Measurements from ENCODE around the gene DTYMK. TPM values are rescaled to one million over a fixed set of nuclear protein-coding genes. Genes with fewer than 3 reads are reported as not detected.
"Not testable (repeated sequence)": the region's sequence is repeated elsewhere in the genome, so short reads cannot be mapped to it uniquely, and the experiment has no call there.

The DTYMK gene
- total RNA-seq, 1 experiment from 2014 or later, result 155 TPM

DNA sequence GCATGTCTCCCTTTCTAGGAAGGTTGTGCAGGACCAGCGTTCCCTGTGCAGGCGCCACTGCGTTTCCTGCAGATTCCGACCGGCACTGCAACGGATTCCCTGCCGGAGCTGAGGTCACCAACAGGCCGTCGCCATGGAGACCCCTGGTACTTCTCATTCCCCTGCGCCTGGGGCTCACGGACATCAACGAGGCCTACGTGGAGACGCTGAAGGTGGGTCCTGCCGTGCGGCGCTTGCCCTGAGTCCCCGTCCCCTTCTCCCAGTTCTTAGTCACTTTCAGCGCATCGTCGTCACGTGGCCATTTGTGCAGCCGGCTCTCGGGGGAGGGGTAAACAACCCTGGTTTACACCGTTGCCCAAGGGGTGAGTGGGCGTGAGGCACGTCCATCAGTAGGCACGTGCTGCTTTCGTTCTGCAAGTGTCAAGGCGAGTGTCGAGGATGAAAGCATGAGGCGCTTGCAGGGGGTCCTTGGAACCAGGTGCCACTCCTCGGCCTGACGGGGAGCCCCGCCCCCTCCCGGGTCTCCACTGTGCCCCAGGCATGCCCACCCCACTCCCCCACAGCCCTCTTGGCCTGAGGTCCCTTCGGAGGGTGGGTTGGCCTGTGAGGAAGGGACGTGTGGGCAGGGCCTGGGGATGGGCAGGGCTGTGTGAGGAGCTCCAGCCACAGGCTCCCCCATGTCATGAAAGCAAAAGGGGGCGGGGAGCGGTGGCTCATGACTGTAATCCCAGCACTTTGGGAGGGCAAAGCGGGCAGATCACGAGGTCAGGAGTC lies 19.8 kb downstream of the DTYMK start:
- H3K27ac ChIP-seq (ENCODE audit: low read length), result no peak overlapping the region
- no peak for DNase-seq
- no peak overlapping the region for H2AFZ ChIP-seq (ENCODE audit: low read length)
- ChIA-PET CTCF (no interaction called here), POLR2A (ENCODE audit: unreplicated experiment) (no interaction called here)
- H3K9ac ChIP-seq (ENCODE audit: low read length), result no peak overlapping the region
- peaks cover 6% of the 10 kb centered on the region; the same call in 1 of the 2 replicates for H3K36me3 ChIP-seq (ENCODE audit: low read depth, low read length)
- no TSS peak for BruUV-seq (replicated peaks)
- H3K4me2 ChIP-seq (ENCODE audit: low read length), result no peak overlapping the region
- ATAC-seq, result no peak
- no peaks in the 10 kb centered on the region for H3F3A ChIP-seq (ENCODE audit: low read length, unreplicated experiment)
- H3K4me3 ChIP-seq (ENCODE audit: low read length), result no peak overlapping the region
- intact Hi-C loops (cut with micrococcal nuclease), result no loop called here
- H3K4me1 ChIP-seq (ENCODE audit: insufficient read depth, low read length), result peaks cover 16% of the 10 kb centered on the region
- no peaks in the 10 kb centered on the region for H3K27me3 ChIP-seq (ENCODE audit: low read length)
- TF ChIP-seq CTCF (conservative IDR thresholded peaks at IDR 0.05; ENCODE audit: low read depth, low read length), result no peak
- TF ChIP-seq EZH2 (IDR thresholded peaks at IDR 0.05; ENCODE audit: low read length, unreplicated experiment), result no peak
- TF ChIP-seq EZH2phosphoT487 (IDR thresholded peaks at IDR 0.05; ENCODE audit: borderline replicate concordance, low read length), result no peak
- H3K9me3 ChIP-seq (ENCODE audit: low read length), result no peaks in the 10 kb centered on the region
- H3K9me2 ChIP-seq (replicated peaks; ENCODE audit: low read length), result no peaks in the 10 kb centered on the region
- no peaks in the 10 kb centered on the region for H4K20me1 ChIP-seq (ENCODE audit: low read length)
- no peaks in the 10 kb centered on the region for H3K79me2 ChIP-seq (ENCODE audit: low read length)

- ATAC-seq (no peak), DNase-seq (no peak)
- H3K4me1 ChIP-seq (ENCODE audit: insufficient read depth, low read length), result peaks cover 16% of the 10 kb centered on the region
- no peak for TF ChIP-seq CTCF (conservative IDR thresholded peaks at IDR 0.05; ENCODE audit: low read depth, low read length)
- TF ChIP-seq EZH2 (IDR thresholded peaks at IDR 0.05; ENCODE audit: low read length, unreplicated experiment), result no peak
- no peak for TF ChIP-seq EZH2phosphoT487 (IDR thresholded peaks at IDR 0.05; ENCODE audit: borderline replicate concordance, low read length)
- H3K9ac ChIP-seq (ENCODE audit: low read length), result 0 out of 2 replicates have a peak overlapping the region, but pooled peaks have one; percentile 36
- H2AFZ ChIP-seq (ENCODE audit: low read length), result no peak overlapping the region
- BruUV-seq (replicated peaks), result no TSS peak
- H3K79me2 ChIP-seq (ENCODE audit: low read length), result no peaks in the 10 kb centered on the region
- H3F3A ChIP-seq (ENCODE audit: low read length, unreplicated experiment), result no peaks in the 10 kb centered on the region
- no peak overlapping the region for H3K4me2 ChIP-seq (ENCODE audit: low read length)
- intact Hi-C loops (cut with micrococcal nuclease), result loop anchor here (2.0 kb wide), 1 partner anchor 37 kb away; the partner anchor contains the start of gene ING5
- H3K27ac ChIP-seq (ENCODE audit: low read length), result peak overlapping the region; percentile 69
- no peaks in the 10 kb centered on the region for H4K20me1 ChIP-seq (ENCODE audit: low read length)
- H3K9me3 ChIP-seq (ENCODE audit: low read length), result no peaks in the 10 kb centered on the region
- no peaks in the 10 kb centered on the region for H3K27me3 ChIP-seq (ENCODE audit: low read length)
- POLR2A ChIA-PET (ENCODE audit: unreplicated experiment), result no interaction called here
- no peaks in the 10 kb centered on the region for H3K9me2 ChIP-seq (replicated peaks; ENCODE audit: low read length)
- H3K36me3 ChIP-seq (ENCODE audit: low read depth, low read length), result peaks cover 8% of the 10 kb centered on the region; the same call in 1 of the 2 replicates
- CTCF ChIA-PET, result no interaction called here
- H3K4me3 ChIP-seq (ENCODE audit: low read length), result no peak overlapping the region
Measured at GRCh38 chr2:241665731-241666440, 20.7 kb downstream of the DTYMK start.

DNA sequence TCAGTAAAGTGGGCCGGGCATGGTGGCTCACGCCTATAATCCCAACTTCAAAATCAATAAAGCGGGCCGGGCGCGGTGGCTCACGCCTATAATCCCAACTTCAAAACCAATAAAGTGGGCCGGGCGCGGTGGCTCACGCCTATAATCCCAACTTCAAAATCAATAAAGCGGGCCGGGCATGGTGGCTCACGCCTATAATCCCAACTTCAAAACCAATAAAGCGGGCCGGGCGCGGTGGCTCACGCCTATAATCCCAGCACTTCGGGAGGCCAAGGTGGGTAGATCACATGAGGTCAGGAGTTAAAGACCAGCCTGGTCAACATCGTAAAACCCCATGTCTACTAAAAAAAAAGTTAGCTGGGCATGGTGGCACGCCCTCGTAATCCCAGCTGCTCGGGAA lies 23.9 kb downstream of the DTYMK start:
- DNase-seq; intact Hi-C loops (cut with micrococcal nuclease); H2AFZ ChIP-seq (ENCODE audit: low read length); POLR2A ChIA-PET (ENCODE audit: unreplicated experiment); BruUV-seq (replicated peaks); H4K20me1 ChIP-seq (ENCODE audit: low read length); H3K9ac ChIP-seq (ENCODE audit: low read length); CTCF ChIA-PET; H3K27ac ChIP-seq (ENCODE audit: low read length); H3K9me2 ChIP-seq (replicated peaks; ENCODE audit: low read length); H3K4me2 ChIP-seq (ENCODE audit: low read length); H3K27me3 ChIP-seq (ENCODE audit: low read length); H3F3A ChIP-seq (ENCODE audit: low read length, unreplicated experiment); H3K9me3 ChIP-seq (ENCODE audit: low read length); H3K79me2 ChIP-seq (ENCODE audit: low read length); H3K4me3 ChIP-seq (ENCODE audit: low read length); ATAC-seq: not testable (repeated sequence)
- Histone ChIP-seq H3K36me3 (ENCODE audit: low read depth, low read length) (peaks cover 22% of the 10 kb centered on the region; the same call in 1 of the 2 replicates), H3K4me1 (ENCODE audit: insufficient read depth, low read length) (peaks cover 16% of the 10 kb centered on the region)

Measured in PC-3 (cell line).